Measurements from ENCODE around the gene PTPRB. TPM values are rescaled to one million over a fixed set of nuclear protein-coding genes. Genes with fewer than 3 reads are reported as not detected.

Gene PTPRB
- total RNA-seq, 4 donors from 2014 or later: 12.5 to 40.3 (median 26.8) TPM

GRCh38 chr12:70628701-70629480, 8.3 kb downstream of the PTPRB start:
- H3K36me3 ChIP-seq: no peaks in the 10 kb centered on the region
- TF ChIP-seq EP300 (IDR thresholded peaks at IDR 0.05): no peak
- TF ChIP-seq POLR2AphosphoS5 (IDR thresholded peaks at IDR 0.05): no peak
- no peak for TF ChIP-seq CTCF (IDR thresholded peaks at IDR 0.05)
- no peak for TF ChIP-seq POLR2A (IDR thresholded peaks at IDR 0.05)
- no peaks in the 10 kb centered on the region for H3K9me3 ChIP-seq
- H3K4me3 ChIP-seq: no peak overlapping the region
- H3K27me3 ChIP-seq: no peaks in the 10 kb centered on the region
- WGBS, 2 donors (ENCODE audit: low coverage in 1 of 2): 80 to 81% methylated on average over 1 to 3 of the region's 3 CpGs
- H3K27ac ChIP-seq: no peak overlapping the region
- no peaks in the 10 kb centered on the region for H3K4me1 ChIP-seq
- no peak for ATAC-seq

GRCh38 chr12:70627677-70628076, 9.6 kb downstream of the PTPRB start:
- H3K4me3 ChIP-seq: peak overlapping the region in 1 of 2 donors; percentile 4
- no peaks in the 10 kb centered on the region for H3K27me3 ChIP-seq
- H3K4me1 ChIP-seq: no peaks in the 10 kb centered on the region
- no peaks in the 10 kb centered on the region for H3K9me3 ChIP-seq
- 60 to 66% methylated on average over 5 of the region's 5 CpGs for WGBS, 2 donors (ENCODE audit: low coverage in 1 of 2)
- no peak overlapping the region for H3K27ac ChIP-seq
- no peak for ATAC-seq
- TF ChIP-seq POLR2AphosphoS5 (IDR thresholded peaks at IDR 0.05): no peak
- TF ChIP-seq EP300 (IDR thresholded peaks at IDR 0.05): no peak
- H3K36me3 ChIP-seq: no peaks in the 10 kb centered on the region

GRCh38 chr12:70626180-70626579, 11.0 kb downstream of the PTPRB start:
- no peaks in the 10 kb centered on the region for H3K9me3 ChIP-seq
- WGBS, 2 donors (ENCODE audit: low coverage in 1 of 2): 86 to 89% methylated on average over 3 of the region's 3 CpGs
- no peak overlapping the region for H3K4me3 ChIP-seq
- no peak for ATAC-seq
- H3K36me3 ChIP-seq: no peaks in the 10 kb centered on the region
- H3K27ac ChIP-seq: no peak overlapping the region
- H3K27me3 ChIP-seq: no peaks in the 10 kb centered on the region
- H3K4me1 ChIP-seq: no peaks in the 10 kb centered on the region
- TF ChIP-seq CTCF (IDR thresholded peaks at IDR 0.05) (no peak), EP300 (IDR thresholded peaks at IDR 0.05) (no peak)

GRCh38 chr12:70619471-70620152, 17.6 kb downstream of the PTPRB start:
- no peak for ATAC-seq
- Histone ChIP-seq H3K27me3 (no peaks in the 10 kb centered on the region), H3K27ac (no peak overlapping the region), H3K9me3 (no peaks in the 10 kb centered on the region), H3K36me3 (no peaks in the 10 kb centered on the region), H3K4me1 (no peaks in the 10 kb centered on the region), H3K4me3 (no peak overlapping the region)
- TF ChIP-seq POLR2A (IDR thresholded peaks at IDR 0.05) (no peak), POLR2AphosphoS5 (IDR thresholded peaks at IDR 0.05) (no peak), EP300 (IDR thresholded peaks at IDR 0.05) (no peak), CTCF (IDR thresholded peaks at IDR 0.05) (no peak)
- 74 to 85% methylated on average over 5 of the region's 5 CpGs for WGBS, 2 donors (ENCODE audit: low coverage in 1 of 2)

- Histone ChIP-seq H3K4me3 (no peak overlapping the region), H3K36me3 (no peaks in the 10 kb centered on the region), H3K9me3 (no peaks in the 10 kb centered on the region), H3K27me3 (no peaks in the 10 kb centered on the region), H3K4me1 (no peaks in the 10 kb centered on the region), H3K27ac (no peak overlapping the region)
- 81 to 97% methylated on average over 4 of the region's 4 CpGs for WGBS, 2 donors (ENCODE audit: low coverage in 1 of 2)
- TF ChIP-seq POLR2A (IDR thresholded peaks at IDR 0.05) (no peak), POLR2AphosphoS5 (IDR thresholded peaks at IDR 0.05) (no peak), CTCF (IDR thresholded peaks at IDR 0.05) (no peak), EP300 (IDR thresholded peaks at IDR 0.05) (no peak)
- no peak for ATAC-seq
These were observed 18.9 kb downstream of the PTPRB start for GRCh38 chr12:70618371-70618770.
